PFSK-1 (cell line): Measurements from ENCODE around the gene KIF6.

ENCODE experiments used
- FOXP2 ChIP-seq: optimal IDR thresholded peaks from 2 replicates; pipeline ENCODE3; 2011; ENCODE audit warnings: borderline replicate concordance, control low read depth, inconsistent platforms; ENCODE audit not compliant: insufficient read depth; ENCODE audit errors: extremely low read length, extremely low read depth
- POLR2AphosphoS5 ChIP-seq: IDR thresholded peaks from 2 replicates; pipeline ENCODE4 v1.6.1; 2012; ENCODE audit warnings: low read depth, mild to moderate bottlenecking, control low read depth, low read length, moderate library complexity
- REST ChIP-seq, 2 experiments: IDR thresholded peaks; 2 replicates each; pipeline versions ENCODE4 v1.6.1 to v1.8.0; 2011 to 2012; ENCODE audit warnings: low read depth in 2 of 2, low read length in 2 of 2, control low read depth in 1 of 2, inconsistent platforms in 1 of 2, mild to moderate bottlenecking in 1 of 2, moderate library complexity in 1 of 2; ENCODE audit not compliant: insufficient read depth in 1 of 2
- SIN3A ChIP-seq: IDR thresholded peaks from 2 replicates; pipeline ENCODE4 v1.6.1; 2012; ENCODE audit warnings: mild to moderate bottlenecking, low read length, moderate library complexity, borderline replicate concordance; ENCODE audit not compliant: insufficient read depth
- TAF1 ChIP-seq: IDR thresholded peaks from 2 replicates; pipeline ENCODE4 v1.6.1; 2012; ENCODE audit warnings: low read length, control low read depth, borderline replicate concordance; ENCODE audit not compliant: insufficient read depth

DNA sequence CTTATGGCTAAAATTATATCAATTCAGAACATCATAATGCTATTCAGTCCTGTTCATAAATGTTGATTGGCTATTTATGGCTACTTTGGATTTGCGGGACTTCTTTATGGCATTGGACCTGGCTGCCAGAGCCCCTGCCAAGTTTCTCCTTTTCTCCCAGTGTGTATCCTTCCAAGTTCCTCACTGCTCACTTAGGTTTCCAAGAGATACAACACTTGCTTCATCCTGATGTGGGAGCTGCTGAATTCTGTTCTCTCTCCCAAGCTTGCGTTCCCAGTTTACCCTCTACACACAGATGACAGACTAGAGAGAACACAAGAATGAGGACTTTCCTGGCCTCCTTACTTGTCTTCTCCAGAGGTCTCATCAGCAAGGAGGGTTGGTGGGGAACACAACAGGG, 48.6 kb upstream of the KIF6 start:
- TF ChIP-seq SIN3A (no peak), REST (IDR thresholded peaks at IDR 0.05; ENCODE audit: insufficient read depth in 1 of 2, low read depth in 2 of 2, low read length in 2 of 2) (no peak), TAF1 (no peak), POLR2AphosphoS5 (no peak), FOXP2 (no peak)
